ENCODE measurements around the gene MPC1L.

- TF ChIP-seq CTCF (IDR thresholded peaks at IDR 0.05; ENCODE audit: low read depth, low read length, missing input control) (no peak), YY1 (IDR thresholded peaks at IDR 0.05) (no peak), GABPA (IDR thresholded peaks at IDR 0.05 in 1 of 2, conservative IDR thresholded peaks at IDR 0.05 in 1 of 2) (no peak), RAD21 (IDR thresholded peaks at IDR 0.05) (no peak), JUND (IDR thresholded peaks at IDR 0.05) (no peak), REST (IDR thresholded peaks at IDR 0.05) (no peak), TAF1 (conservative IDR thresholded peaks at IDR 0.05) (no peak), ZBTB33 (IDR thresholded peaks at IDR 0.05) (no peak), MAX (IDR thresholded peaks at IDR 0.05) (no peak), EGR1 (IDR thresholded peaks at IDR 0.05; ENCODE audit: low read depth in 2 of 2) (no peak), SP1 (IDR thresholded peaks at IDR 0.05) (no peak), ATF3 (IDR thresholded peaks at IDR 0.05) (no peak), HNF4A (conservative IDR thresholded peaks at IDR 0.05) (no peak)
These were observed 40.0 kb downstream of the MPC1L start for GRCh38 chrX:40663078-40663740.
